ENCODE data around the gene KIDINS220.

Gene KIDINS220

DNA sequence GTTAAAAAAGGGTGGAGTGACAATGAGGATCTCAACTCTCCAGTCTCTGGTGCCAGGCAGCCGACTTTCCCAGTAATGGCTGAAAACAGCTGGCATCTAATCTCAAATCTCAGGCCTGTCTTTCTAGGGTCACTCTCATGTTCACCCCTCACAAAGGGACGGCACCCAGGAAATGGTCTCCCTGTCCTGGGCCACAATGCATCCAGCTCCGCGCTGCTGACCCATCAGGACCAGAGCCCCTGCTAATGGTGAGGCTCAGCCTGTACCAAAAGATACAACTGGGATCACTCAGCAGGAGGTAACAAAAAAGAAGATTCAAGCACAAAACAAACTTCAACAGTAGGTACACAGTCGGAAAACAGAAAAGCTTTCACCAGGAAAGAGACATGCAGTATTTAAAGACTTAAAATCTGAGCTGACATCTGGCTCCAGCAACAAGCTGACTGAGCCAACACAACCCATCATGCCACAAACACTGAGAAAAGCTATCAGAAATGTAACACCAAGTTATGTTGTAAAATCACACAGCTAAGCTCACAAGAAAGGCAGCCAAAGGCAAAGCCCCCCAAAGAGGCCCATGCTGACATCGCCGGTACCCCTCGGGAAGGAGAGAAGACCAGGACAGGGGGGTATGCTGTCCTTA lies 13.6 kb upstream of the KIDINS220 start:
- DNase-seq, result no peak

- no peak for DNase-seq
These were observed 11.9 kb upstream of the KIDINS220 start for GRCh38 chr2:8849327-8849726.

DNA sequence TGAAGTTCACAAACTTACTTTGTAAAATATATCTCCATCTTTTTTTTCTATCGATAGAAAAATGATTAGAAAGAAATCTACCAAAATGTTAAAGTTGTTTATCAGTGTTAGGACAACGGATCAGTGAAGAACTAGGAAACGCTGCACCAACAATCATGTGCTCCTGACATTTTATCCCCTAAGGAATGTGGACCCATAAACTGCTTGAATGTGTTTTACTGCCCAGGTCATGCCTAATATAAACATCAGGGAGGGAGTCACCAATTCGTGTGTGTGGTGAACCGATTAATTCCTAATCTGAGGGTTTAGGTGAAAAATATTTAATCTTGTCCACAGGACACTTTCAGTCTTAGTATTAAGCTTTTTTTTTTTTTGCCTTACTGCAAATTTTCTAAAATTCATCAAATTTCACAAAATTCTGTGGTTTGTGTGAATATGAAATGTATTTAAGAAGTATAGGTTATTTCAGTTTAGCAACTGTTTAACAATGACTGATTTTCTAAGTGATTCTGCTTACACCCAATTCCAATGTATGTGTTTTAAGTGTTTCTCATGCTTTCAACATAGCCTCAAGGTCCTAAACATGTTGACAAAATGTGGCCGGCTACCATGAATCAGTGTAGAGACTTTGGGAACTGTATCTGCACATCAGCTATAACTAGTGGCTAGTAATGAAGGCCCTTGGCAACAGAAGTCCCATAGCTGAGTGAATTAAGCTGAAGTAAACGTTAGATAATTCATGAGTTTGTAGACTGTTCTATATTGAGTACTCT lies 11.1 kb upstream of the KIDINS220 start:
- no peak for DNase-seq

- no peak for DNase-seq
These were observed 10.0 kb upstream of the KIDINS220 start for GRCh38 chr2:8847400-8847799.

- no peak for DNase-seq
These were observed 4.5 kb upstream of the KIDINS220 start for GRCh38 chr2:8841932-8842331.

DNA sequence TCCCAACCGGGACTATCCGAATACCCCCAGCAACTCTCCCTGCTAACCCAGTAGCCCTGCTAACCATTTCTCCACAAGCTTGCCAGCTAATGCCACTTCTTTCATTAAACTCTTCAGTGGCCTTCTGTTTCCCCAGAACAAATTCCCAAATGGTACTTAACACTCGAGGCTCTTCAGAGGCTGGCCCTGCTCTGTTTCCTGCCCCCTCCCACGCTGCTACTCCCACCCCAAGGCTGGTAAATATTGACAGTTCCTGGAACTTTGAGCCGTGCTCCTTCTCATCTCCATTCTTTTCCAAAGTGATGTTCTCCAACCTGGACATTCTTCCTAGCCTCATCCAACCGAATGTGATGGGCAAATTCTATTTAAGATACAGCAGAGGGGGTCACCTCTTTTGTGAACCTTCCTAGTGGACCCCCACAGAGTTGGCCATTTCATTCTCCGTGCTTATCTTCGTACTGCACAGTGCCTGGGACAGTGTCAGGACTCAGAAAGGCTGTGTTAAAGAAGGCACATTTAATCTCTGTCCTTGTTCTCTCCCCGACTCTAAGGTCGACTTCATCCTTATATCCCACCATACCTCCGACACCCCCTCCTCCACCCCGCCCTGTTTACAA lies 3.2 kb upstream of the KIDINS220 start:
- no peak for DNase-seq

DNA sequence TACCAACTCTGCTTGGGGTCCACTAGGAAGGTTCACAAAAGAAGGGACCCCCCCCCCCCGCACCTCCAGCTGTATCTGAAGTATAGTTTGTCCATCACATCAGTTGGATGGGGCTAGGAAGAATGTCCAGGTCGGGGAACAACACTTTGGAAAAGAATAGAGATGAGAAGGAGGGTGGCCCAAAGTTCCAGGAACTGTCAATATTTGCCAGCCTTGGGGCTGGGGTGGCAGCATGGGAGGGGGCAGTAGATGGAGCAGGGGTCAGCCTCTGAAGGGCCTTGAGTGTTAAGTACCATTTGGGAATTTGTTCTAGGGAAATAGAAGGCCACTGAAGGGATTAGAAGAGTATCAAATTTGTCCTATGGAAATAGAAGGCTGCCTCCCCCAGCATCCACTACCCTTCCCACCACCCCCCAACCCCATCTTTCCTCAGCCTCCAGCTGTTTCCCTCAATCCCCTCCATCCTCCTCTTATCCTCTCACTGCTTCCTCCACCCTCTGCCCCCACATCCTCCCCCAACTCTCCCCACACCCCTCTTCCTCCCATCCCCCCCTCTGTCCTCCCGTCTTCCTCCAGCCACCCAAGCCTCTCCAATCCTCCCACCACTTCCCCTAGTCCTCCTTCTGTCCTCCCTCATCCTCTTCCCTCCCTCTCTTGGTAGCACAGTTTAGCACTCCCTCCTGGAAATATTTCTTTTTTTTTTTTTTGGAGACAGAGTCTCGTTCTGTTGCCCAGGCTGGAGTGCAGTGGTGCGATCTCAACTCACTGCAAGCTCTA lies 2.0 kb upstream of the KIDINS220 start:
- DNase-seq, result no peak

DNA sequence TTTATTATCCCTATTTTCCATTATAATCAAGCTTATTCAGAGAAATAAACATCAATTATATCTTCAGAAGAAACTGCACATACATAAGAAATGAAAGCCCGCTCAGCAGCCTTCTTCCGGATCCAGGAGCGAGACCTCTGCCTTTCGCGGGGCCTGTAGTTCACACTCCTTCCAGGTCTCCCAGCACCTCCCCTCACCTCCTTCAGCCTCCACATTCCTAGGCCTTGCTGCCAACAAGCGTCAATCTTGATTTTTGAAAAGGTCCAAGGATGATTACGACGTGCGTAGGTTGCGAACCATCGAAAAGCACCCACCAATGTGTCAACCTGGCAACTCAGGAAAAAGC lies 355 bp upstream of the KIDINS220 start:
- no peak for DNase-seq

DNA sequence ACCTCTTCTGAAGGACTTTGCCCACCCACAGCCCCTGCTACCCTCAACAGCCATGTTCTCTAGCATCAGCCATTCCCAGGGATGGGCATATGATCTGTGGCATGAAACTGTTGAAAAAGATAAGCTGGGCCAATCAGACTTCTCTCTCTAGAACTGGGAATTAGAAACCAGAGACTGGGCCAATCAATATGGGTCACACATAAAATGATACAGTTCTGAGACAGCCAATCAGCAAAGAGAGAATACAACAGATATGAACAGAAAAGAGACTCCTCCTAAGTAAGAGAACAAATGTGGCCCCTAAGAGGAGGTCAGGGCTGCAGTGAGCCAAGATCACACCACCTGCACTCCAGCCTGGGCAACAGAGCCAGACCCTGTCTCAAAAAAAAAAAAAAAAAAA lies 2.1 kb downstream of the KIDINS220 start:
- no peak for DNase-seq

- no peak for DNase-seq
These were observed 3.6 kb downstream of the KIDINS220 start for GRCh38 chr2:8833853-8834252.

GRCh38 chr2:8831516-8831915 lies 5.9 kb downstream of the KIDINS220 start:
- DNase-seq, result no peak

DNA sequence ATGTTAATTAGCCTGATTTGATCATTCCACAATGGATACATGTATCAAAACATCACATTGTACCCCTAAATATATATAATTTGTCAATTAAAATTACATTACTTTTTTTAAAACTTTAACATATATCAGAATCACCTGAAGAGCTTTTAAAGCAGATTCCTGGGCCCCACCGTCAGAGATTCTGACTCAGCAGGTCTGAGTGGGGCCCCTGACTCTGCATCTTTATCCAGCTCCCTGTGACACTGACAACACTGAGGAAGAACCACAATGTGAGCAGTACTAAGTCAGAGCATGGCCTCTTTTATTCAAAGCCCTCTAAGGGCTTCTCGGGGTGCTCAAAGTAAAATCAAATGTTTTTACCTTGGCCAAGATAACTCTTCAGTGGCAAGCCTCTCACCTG lies 9.7 kb downstream of the KIDINS220 start:
- DNase-seq, result no peak

DNA sequence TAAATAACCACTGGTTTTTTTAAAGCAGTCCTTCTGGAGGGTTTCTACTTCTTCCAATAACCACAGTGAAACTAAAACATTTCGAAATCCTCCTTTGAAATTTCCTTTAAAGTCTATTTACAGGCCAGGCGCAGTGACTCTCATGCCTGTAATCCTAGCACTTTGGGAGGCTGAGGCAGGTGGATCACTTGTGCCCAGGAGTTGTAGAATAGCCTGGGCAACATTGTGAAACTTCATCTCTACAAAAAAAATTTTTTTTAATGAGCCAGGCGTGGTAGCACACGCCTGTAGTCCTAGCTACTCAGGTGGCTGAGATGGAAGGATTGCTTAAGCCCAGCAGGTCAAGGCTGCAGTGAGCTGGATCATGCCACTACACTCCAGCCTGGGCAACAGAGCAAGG lies 15.2 kb downstream of the KIDINS220 start:
- no peak for DNase-seq

DNA sequence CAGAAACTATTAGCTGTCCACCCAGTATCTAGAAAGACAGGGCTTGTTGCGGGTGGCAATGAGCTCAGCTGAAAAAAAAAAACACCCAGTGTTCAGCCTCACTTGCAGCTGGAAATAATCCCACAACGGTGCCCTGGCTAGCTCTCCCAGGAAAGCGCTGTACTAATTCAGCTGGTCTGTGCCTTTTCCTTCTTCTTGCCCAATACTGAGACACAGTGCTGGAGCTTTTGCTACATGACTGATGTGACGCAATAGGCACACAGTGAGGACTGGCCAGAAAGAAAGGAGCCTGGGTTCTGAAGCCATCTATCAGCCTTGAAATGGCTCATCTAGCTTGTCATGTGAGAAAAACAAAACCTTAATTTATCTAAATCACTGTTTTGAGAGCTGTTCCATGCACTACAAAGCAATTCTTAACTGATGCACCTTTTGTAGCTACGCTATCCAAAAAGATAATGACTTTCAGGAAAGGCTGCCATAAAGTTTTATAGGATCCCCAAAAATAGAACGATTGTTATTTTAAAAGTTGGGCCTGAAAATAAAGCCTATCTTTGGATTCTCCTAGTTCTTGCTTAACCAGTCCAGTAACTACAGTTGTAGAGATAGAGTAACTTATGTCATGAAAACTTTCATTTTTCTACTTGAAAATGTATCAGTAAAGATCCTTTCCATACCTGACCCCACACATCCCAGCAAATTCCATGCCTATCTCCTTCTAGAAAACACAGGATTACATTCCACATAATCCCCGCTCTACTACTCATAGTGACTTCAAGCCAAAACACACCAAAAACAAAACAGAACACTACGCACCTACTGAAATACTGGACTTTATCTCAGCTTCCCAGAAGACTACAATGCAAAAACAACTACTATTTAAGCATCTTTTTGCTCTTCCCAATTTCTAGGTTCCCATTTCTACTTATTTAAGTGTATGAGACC lies 15.9 kb downstream of the KIDINS220 start:
- no peak for DNase-seq

- DNase-seq, result no peak
These were observed 17.5 kb downstream of the KIDINS220 start for GRCh38 chr2:8819948-8820347.

DNA sequence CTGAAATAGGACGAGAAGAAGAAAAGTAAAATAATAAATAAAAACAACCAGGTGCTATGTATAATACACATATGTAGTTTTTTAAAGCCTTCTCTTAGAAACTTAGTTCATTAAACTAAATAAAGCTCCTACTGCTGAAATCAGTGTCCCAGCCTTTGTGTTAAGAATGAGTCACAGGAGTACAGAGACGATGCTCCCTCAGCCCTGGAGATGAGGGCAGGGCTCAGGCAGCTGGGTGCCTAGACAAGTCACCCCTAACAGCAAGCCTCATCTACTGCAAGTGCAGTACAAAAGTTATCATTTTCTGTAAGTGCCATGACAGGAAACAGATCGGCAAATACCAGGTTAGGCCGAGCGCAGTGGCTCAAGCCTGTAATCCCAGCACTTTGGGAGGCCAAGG lies 18.2 kb downstream of the KIDINS220 start:
- no peak for DNase-seq

DNA sequence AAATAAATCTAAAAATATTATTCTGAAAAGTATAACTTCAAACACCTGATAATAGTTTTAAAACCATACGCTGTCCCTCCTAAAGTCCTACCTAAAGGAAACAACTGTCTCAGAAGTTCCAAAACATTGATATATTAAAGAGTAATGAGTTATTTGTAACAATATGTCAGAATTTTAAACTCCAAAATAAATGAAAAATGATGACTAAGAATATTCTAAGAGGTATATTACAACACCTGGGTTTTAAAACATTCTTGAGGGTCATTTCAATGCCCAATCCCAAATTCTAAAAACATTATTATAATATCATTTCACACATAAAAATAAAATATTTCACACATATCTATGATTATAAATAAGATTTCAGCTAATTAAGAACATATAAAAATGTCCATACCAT lies 20.2 kb downstream of the KIDINS220 start:
- DNase-seq, result no peak

DNA sequence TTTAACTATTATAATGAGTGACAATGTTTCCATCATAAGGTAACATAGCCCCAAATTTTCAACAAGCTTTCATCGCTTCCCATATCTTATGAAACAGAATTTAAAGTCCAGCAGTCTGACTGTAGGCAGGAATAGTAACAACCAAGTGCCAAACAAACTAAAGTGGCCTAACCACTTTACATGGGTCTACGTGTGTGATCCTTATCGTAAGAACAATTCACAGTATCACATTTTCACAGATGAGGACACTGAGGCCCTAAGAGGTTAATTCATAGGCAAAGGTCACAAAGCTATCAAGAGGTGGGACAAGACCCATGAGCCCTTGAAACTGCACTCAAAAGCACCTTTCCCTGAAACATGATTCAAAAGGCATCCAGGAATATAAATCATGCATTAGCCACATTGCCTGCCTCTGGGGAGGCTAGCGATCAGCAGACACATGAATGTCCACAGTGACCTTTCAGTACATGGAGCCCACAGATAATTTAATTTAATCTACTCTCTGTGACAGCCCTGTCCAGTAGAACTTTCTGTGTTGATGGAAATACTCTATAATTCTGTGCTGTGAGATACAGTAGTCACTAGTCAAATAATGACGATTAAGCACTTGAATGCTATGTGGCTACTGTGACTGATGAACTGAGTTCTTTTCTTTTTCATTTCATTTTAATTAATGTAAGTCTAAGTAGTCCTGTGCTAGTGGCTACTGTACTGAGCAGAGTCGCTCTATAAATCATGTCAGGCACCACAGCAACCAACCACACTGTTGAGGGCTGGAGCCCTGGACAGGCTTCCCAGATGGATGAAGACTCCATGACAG lies 30.3 kb downstream of the KIDINS220 start:
- no peak for DNase-seq

GRCh38 chr2:8805278-8806210 lies 31.9 kb downstream of the KIDINS220 start:
- no peak for DNase-seq

GRCh38 chr2:8803658-8804379 lies 33.6 kb downstream of the KIDINS220 start:
- DNase-seq, result peak; percentile 64

Data from activated CD8-positive, alpha-beta memory T cell treated with anti-CD3 and anti-CD28 coated beads, Interleukin-2, amount 50 U/mL, for 48 hours (primary cell).